GM18505 (cell line): ENCODE results near the gene ICA1L.

Experiments
- ATAC-seq: cut with Tn5 transposase; IDR thresholded peaks from one replicate; pipeline ENCODE4 v1.9.1; 2021; ENCODE audit not compliant: unreplicated experiment
- POLR2A ChIP-seq: IDR thresholded peaks from 4 replicates; pipeline ENCODE4 v1.6.1; 2011; ENCODE audit warnings: borderline replicate concordance; ENCODE audit not compliant: insufficient read depth, insufficient read length; ENCODE audit errors: extremely low read depth

The ICA1L gene

DNA sequence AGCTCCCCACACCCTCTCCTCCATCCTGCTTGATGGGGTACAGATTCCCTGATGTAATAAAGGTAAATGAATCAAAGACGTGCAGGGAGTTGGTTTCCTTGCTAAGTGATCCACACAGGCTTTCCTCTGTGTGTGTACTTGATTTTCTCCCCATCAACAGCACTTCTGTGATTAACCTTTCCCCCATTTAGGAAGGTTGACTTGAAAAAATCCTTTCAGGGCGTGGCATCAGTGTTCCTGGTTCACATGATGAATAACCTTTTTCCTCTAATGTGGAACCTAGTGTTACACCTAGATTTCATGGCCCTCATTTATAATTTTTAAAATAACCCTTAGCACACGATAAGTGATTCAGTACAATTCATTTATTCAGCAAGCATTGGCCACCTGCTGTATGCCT lies 115.0 kb downstream of the ICA1L start:
- ATAC-seq: no peak
- TF ChIP-seq POLR2A: no peak

DNA sequence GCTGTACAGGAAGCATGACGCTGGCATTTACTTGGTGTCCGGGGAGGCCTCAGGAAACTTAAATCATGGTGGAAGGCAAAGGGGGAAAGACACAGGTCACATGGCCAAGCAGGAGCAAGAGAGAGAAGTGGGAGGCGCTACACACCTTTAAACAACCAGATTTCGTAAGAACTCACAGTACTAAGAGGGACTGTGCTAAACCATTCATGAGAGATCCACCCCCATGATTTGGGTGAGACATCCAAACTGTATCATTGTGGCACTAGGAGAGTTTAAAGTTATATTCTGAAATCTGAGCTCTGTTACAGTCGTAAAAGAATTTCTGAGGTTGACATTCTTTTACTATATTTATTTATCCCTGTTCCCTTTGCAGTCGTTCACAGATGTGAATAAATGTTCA lies 116.6 kb downstream of the ICA1L start:
- ATAC-seq: no peak
- TF ChIP-seq POLR2A: no peak

DNA sequence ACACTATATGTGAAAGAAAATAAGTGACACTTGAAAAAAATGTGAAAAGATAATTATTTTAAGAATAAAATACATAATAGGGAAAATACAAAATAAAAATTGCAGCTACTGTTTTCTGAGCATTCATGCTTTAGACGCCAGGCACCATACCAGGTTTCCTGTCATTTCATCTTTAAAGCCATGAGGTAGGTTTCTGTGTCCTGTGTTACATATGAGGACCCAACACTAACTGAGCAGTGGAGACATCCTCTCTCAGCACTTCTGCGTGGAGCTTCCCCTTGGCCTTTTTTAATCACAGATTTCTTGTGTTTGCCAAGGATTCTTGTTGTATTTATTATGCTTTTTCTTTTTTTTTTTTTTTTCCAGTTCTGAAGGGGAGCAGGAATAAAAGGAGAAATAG lies 119.5 kb downstream of the ICA1L start:
- ATAC-seq: no peak
- TF ChIP-seq POLR2A: no peak

DNA sequence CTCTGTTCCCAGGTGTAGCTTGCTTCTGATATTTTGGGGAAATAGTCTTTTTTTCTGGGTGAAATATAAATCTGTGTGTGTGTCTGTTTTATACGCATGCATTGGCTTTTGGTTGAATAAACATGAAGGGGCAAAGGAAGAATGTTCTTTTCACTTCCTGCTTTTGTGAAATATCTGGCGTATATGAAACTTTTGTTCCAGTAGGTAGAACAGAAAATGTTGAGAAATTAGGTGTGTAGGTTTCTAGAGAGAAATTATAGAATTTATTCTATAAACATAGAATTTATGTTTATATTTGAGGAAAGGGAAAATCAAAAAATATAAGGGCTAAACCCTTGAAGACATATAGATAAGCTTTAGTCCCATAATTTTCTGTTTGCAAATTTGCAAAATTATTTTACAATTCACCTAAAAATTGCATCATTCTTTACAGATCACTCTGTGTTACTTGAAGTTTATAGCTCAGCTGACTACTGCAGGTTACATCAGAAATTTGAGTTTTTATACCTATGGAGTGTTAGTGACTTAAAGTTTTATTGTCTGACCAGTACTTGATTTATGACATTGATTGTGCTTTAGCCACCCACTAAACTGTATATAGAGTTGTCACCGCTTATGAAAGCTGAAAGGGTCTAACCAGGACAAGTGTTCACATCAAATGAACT lies 120.7 kb downstream of the ICA1L start:
- no peak for TF ChIP-seq POLR2A
- no peak for ATAC-seq

DNA sequence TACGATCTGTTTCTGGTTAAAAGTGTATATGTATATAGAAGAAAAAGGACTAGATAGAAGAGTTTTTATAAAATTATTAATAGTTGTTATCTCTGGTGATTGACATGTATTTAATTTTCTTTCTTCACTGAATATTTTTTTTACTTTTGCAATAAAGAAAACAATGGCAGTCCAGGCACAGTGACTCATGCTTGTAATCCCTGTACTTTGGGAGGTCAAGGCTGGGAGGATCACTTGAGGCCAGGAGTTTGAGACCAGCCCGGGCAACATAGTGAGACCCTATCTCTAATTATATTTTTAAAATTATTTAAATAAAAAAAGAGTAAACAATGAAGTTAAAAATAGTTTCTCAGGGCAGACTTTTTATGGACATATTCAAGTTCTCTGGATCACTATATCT lies 122.1 kb downstream of the ICA1L start:
- ATAC-seq: no peak
- TF ChIP-seq POLR2A: no peak

DNA sequence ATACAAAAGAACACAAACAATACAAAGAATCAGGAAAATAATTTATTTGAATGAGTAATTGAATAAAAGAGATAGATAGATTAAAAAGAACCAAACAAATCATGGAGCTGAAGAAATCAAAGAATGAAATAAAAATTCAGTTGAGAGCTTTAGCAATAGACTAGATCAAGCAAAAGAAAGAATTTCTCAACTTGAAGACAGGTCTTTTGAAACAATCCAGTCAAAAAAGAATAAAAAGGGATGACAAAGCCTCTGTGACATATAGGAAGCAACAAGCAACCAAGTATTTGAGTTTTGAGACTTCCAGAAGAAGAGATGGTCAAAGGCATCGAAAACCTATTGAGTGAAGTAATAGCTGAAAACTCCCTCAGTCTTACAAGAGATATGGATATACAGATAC lies 128.0 kb downstream of the ICA1L start:
- ATAC-seq: no peak
- no peak for TF ChIP-seq POLR2A

DNA sequence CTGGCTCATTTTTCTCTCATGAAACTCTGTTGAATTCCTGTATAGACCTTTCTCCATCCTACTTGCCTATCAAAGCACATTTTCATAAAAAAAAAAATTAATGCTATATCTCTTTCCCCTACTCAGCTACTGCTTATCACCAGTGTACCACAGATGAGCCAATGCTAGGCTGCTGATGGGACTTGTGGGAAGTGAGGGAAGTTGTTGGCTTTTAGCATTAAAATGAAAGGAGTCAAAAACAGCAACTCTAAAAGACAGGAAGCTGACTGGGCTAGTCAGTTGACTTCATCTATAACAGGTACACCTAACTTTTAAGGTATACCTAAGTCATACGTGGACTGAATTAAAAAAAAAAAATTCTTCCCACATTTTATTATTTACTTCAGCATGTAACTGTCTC lies 134.7 kb downstream of the ICA1L start:
- ATAC-seq: no peak

DNA sequence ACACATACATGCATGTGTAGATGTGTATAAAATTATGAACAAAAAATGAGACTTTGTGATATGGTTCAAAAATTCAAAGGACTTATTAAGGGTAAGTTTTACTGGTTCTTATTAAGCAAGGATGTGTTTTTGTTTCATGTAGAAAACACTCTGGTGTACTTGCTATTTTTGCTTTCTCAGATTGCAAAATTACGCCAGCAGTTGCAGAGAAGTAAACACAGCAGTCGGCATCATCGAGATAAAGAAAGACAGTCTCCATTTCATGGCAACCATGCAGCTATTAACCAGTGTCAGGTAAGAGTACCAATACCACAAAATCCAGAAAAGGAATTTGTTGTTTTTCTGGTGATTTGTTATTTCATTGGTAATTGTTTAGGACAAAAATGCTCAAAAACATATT lies 145.5 kb downstream of the ICA1L start:
- no peak for ATAC-seq
- TF ChIP-seq POLR2A: no peak

More for the DNA sequence above, 134.7 kb downstream of the ICA1L start:
- TF ChIP-seq POLR2A: no peak

DNA sequence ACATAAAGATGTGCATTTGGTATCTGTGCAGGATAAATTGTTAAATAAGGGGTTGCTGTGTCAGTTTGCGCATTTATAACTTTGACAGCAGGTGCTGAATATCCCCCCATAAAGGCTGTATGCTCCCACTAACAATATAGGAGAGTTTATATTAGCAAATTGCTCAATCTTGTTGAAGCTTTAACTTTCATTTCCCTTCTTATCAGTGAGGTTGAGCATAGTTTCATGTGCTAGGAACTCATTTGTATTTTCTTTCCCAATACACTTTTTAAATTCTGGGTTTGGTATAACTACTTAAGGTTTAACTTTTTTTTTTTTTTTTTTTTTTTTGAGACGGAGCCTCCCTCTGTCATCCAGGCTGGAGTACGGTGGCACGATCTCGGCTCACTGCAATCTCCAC lies 147.8 kb downstream of the ICA1L start:
- no peak for ATAC-seq
- TF ChIP-seq POLR2A: no peak
